Measurements from ENCODE around the gene ZCCHC8. TPM values are rescaled to one million over a fixed set of nuclear protein-coding genes. Genes with fewer than 3 reads are reported as not detected.
A peak's percentile ranks its signal among the peaks of the same experiment; 100 is the strongest.
"Not testable (repeated sequence)": the region's sequence is repeated elsewhere in the genome, so short reads cannot be mapped to it uniquely, and the experiment has no call there.

ZCCHC8 gene
- total RNA-seq, 1 donor from 2014 or later, result 25.3 TPM

- Histone ChIP-seq H3K36me3 (ENCODE audit: control insufficient read depth, insufficient read depth, low read length) (no peaks in the 10 kb centered on the region), H3K4me3 (ENCODE audit: low read depth, low read length) (peak overlapping the region; percentile 69)
These were observed 594 bp downstream of the ZCCHC8 start for GRCh38 chr12:122499991-122500684.

GRCh38 chr12:122495258-122495657, 5.5 kb downstream of the ZCCHC8 start:
- no peak for DNase-seq (ENCODE audit: low read depth)
- Histone ChIP-seq H3K4me3 (ENCODE audit: low read depth, low read length) (no peak overlapping the region), H3K27me3 (ENCODE audit: control insufficient read depth, insufficient read depth, low read length) (no peaks in the 10 kb centered on the region), H3K36me3 (ENCODE audit: control insufficient read depth, insufficient read depth, low read length) (no peaks in the 10 kb centered on the region)
- no peak for TF ChIP-seq CTCF (IDR thresholded peaks at IDR 0.05; ENCODE audit: insufficient read depth, low read length, poor library complexity, severe bottlenecking)

More at GRCh38 chr12:122499991-122500684, 594 bp downstream of the ZCCHC8 start:
- no peaks in the 10 kb centered on the region for H3K27me3 ChIP-seq (ENCODE audit: control insufficient read depth, insufficient read depth, low read length)
- DNase-seq (ENCODE audit: low read depth), result peak; percentile 19
- TF ChIP-seq CTCF (IDR thresholded peaks at IDR 0.05; ENCODE audit: insufficient read depth, low read length, poor library complexity, severe bottlenecking), result no peak

- H3K4me3 ChIP-seq (ENCODE audit: low read depth, low read length); DNase-seq (ENCODE audit: low read depth); H3K27me3 ChIP-seq (ENCODE audit: control insufficient read depth, insufficient read depth, low read length); H3K36me3 ChIP-seq (ENCODE audit: control insufficient read depth, insufficient read depth, low read length): not testable (repeated sequence)
These were observed 7.5 kb downstream of the ZCCHC8 start for GRCh38 chr12:122493222-122493621.

- Histone ChIP-seq H3K4me3 (ENCODE audit: low read depth, low read length) (no peak overlapping the region), H3K36me3 (ENCODE audit: control insufficient read depth, insufficient read depth, low read length) (no peaks in the 10 kb centered on the region), H3K27me3 (ENCODE audit: control insufficient read depth, insufficient read depth, low read length) (no peaks in the 10 kb centered on the region)
- TF ChIP-seq CTCF (IDR thresholded peaks at IDR 0.05; ENCODE audit: insufficient read depth, low read length, poor library complexity, severe bottlenecking), result no peak
- no peak for DNase-seq (ENCODE audit: low read depth)
These were observed 8.7 kb downstream of the ZCCHC8 start for GRCh38 chr12:122491991-122492390.

GRCh38 chr12:122489038-122489437, 11.7 kb downstream of the ZCCHC8 start:
- H3K27me3 ChIP-seq (ENCODE audit: control insufficient read depth, insufficient read depth, low read length), result no peaks in the 10 kb centered on the region
- no peak for TF ChIP-seq CTCF (IDR thresholded peaks at IDR 0.05; ENCODE audit: insufficient read depth, low read length, poor library complexity, severe bottlenecking)
- DNase-seq (ENCODE audit: low read depth), result no peak
- peaks cover 3% of the 10 kb centered on the region for H3K36me3 ChIP-seq (ENCODE audit: control insufficient read depth, insufficient read depth, low read length)
- no peak overlapping the region for H3K4me3 ChIP-seq (ENCODE audit: low read depth, low read length)

- not testable (repeated sequence) for DNase-seq (ENCODE audit: low read depth); H3K27me3 ChIP-seq (ENCODE audit: control insufficient read depth, insufficient read depth, low read length); H3K4me3 ChIP-seq (ENCODE audit: low read depth, low read length); H3K36me3 ChIP-seq (ENCODE audit: control insufficient read depth, insufficient read depth, low read length)
These were observed 12.9 kb downstream of the ZCCHC8 start for GRCh38 chr12:122487807-122488206.

GRCh38 chr12:122486805-122487426, 13.8 kb downstream of the ZCCHC8 start:
- Histone ChIP-seq H3K27me3 (ENCODE audit: control insufficient read depth, insufficient read depth, low read length) (no peaks in the 10 kb centered on the region), H3K4me3 (ENCODE audit: low read depth, low read length) (no peak overlapping the region), H3K36me3 (ENCODE audit: control insufficient read depth, insufficient read depth, low read length) (peaks cover 3% of the 10 kb centered on the region)
- no peak for DNase-seq (ENCODE audit: low read depth)
- no peak for TF ChIP-seq CTCF (IDR thresholded peaks at IDR 0.05; ENCODE audit: insufficient read depth, low read length, poor library complexity, severe bottlenecking)

GRCh38 chr12:122486360-122486759, 14.4 kb downstream of the ZCCHC8 start:
- not testable (repeated sequence) for H3K27me3 ChIP-seq (ENCODE audit: control insufficient read depth, insufficient read depth, low read length); H3K36me3 ChIP-seq (ENCODE audit: control insufficient read depth, insufficient read depth, low read length); H3K4me3 ChIP-seq (ENCODE audit: low read depth, low read length); DNase-seq (ENCODE audit: low read depth)

- H3K36me3 ChIP-seq (ENCODE audit: control insufficient read depth, insufficient read depth, low read length); H3K4me3 ChIP-seq (ENCODE audit: low read depth, low read length); H3K27me3 ChIP-seq (ENCODE audit: control insufficient read depth, insufficient read depth, low read length); DNase-seq (ENCODE audit: low read depth): not testable (repeated sequence)
These were observed 16.3 kb downstream of the ZCCHC8 start for GRCh38 chr12:122484385-122484784.
